DND-41 (cell line): ENCODE results near the gene IRAG1.

Source experiments
- CTCF ChIP-seq: IDR thresholded peaks from 2 replicates; pipeline ENCODE4 v1.5.1; 2012; ENCODE audit warnings: borderline replicate concordance, low read length, moderate library complexity, mild to moderate bottlenecking; ENCODE audit not compliant: poor library complexity, severe bottlenecking; ENCODE audit errors: extremely low read depth
- EZH2 ChIP-seq: IDR thresholded peaks from 3 replicates; pipeline ENCODE4 v1.6.1; 2012; ENCODE audit warnings: borderline replicate concordance, low read depth, mild to moderate bottlenecking, moderate library complexity, low read length, inconsistent platforms; ENCODE audit not compliant: severe bottlenecking

GRCh38 chr11:10645212-10645795 lies 48.3 kb downstream of the IRAG1 start:
- TF ChIP-seq CTCF (no peak), EZH2 (no peak)
